ENCODE measurements around the gene RUNX2. TPM values are rescaled to one million over a fixed set of nuclear protein-coding genes. Genes with fewer than 3 reads are reported as not detected.

Gene RUNX2
- total and polyA plus RNA-seq, 12 donors = 0.28 to 4.5 (median 1.8) TPM

GRCh38 chr6:45626087-45626891 is 298.2 kb downstream of the RUNX2 start:
- no peak overlapping the region for H3K4me3 ChIP-seq
- no peaks in the 10 kb centered on the region for H3K36me3 ChIP-seq (replicated peaks in 1 of 2)
- no peaks in the 10 kb centered on the region for H3K9me3 ChIP-seq (replicated peaks in 1 of 3)
- no peak overlapping the region for H3K27ac ChIP-seq
- WGBS, 4 donors = 81 to 87% (median 84%) methylated on average over 5 of the region's 5 CpGs
- DNase-seq = no peak
- H3K27me3 ChIP-seq = no peaks in the 10 kb centered on the region
- TF ChIP-seq POLR2A (IDR thresholded peaks at IDR 0.05) = no peak
- TF ChIP-seq CTCF (IDR thresholded peaks at IDR 0.05) = no peak
- intact Hi-C loops (cut with DNase I) = no loop called here
- H3K4me1 ChIP-seq (replicated peaks in 1 of 2) = no peaks in the 10 kb centered on the region

GRCh38 chr6:45630314-45630713 is 302.2 kb downstream of the RUNX2 start:
- no peak overlapping the region for H3K4me3 ChIP-seq
- WGBS, 4 donors = 69 to 84% (median 74%) methylated on average over 1 to 2 of the region's 2 CpGs

GRCh38 chr6:45630801-45631200 is 302.7 kb downstream of the RUNX2 start:
- TF ChIP-seq POLR2A (IDR thresholded peaks at IDR 0.05) (no peak), CTCF (IDR thresholded peaks at IDR 0.05) (no peak)
- 56 to 69% (median 58%) methylated on average over 4 of the region's 4 CpGs for WGBS, 4 donors
- no peaks in the 10 kb centered on the region for H3K4me1 ChIP-seq (replicated peaks in 1 of 2)
- H3K27me3 ChIP-seq = no peaks in the 10 kb centered on the region
- H3K27ac ChIP-seq = no peak overlapping the region
- H3K36me3 ChIP-seq (replicated peaks in 1 of 2) = no peaks in the 10 kb centered on the region
- no peak for DNase-seq
- no peak overlapping the region for H3K4me3 ChIP-seq
- no peaks in the 10 kb centered on the region for H3K9me3 ChIP-seq (replicated peaks in 1 of 3)
- intact Hi-C loops (cut with DNase I) = no loop called here

More at GRCh38 chr6:45630314-45630713, 302.2 kb downstream of the RUNX2 start:
- no peaks in the 10 kb centered on the region for H3K27me3 ChIP-seq
- no peaks in the 10 kb centered on the region for H3K4me1 ChIP-seq (replicated peaks in 1 of 2)
- TF ChIP-seq POLR2A (IDR thresholded peaks at IDR 0.05) = no peak
- TF ChIP-seq CTCF (IDR thresholded peaks at IDR 0.05) = no peak
- H3K27ac ChIP-seq = no peak overlapping the region
- no peak for DNase-seq
- intact Hi-C loops (cut with DNase I) = no loop called here
- no peaks in the 10 kb centered on the region for H3K9me3 ChIP-seq (replicated peaks in 1 of 3)
- no peaks in the 10 kb centered on the region for H3K36me3 ChIP-seq (replicated peaks in 1 of 2)

- Histone ChIP-seq H3K4me3 (no peak overlapping the region), H3K36me3 (replicated peaks in 1 of 2) (no peaks in the 10 kb centered on the region), H3K27ac (no peak overlapping the region), H3K9me3 (replicated peaks in 1 of 3) (no peaks in the 10 kb centered on the region), H3K27me3 (peaks cover 4% of the 10 kb centered on the region), H3K4me1 (replicated peaks in 1 of 2) (no peaks in the 10 kb centered on the region)
- 79 to 90% (median 83%) methylated on average over 3 of the region's 3 CpGs for WGBS, 4 donors
- TF ChIP-seq CTCF (IDR thresholded peaks at IDR 0.05) (no peak), POLR2A (IDR thresholded peaks at IDR 0.05) (no peak)
- intact Hi-C loops (cut with DNase I) = no loop called here
- no peak for DNase-seq
Observed at GRCh38 chr6:45631396-45631795, 303.3 kb downstream of the RUNX2 start.
